Measurements from ENCODE around the gene EHD1. TPM values are rescaled to one million over a fixed set of nuclear protein-coding genes. Genes with fewer than 3 reads are reported as not detected.

Gene EHD1
- total RNA-seq, result 46.1 TPM
- polyA plus RNA-seq (ENCODE audit: insufficient read depth in 1 of 8, insufficient read length in 8 of 8, low replicate concordance in 1 of 8), result 100 to 1,000 TPM in 4 of 8 donors, 10 to 100 TPM in 4; 86.2 to 117 (median 96.7) TPM
- long read RNA-seq, donor 1, full-length matches to known transcripts, result 8 of 8 reads
- long read RNA-seq, donor 1, partial matches to known transcripts, result 0 of 8 reads
- long read RNA-seq, donor 1, other reads (novel, unspliced or antisense), result 0 of 8 reads
- long read RNA-seq, donor 2, full-length matches to known transcripts, result 2 of 2 reads
- long read RNA-seq, donor 2, partial matches to known transcripts, result 0 of 2 reads
- long read RNA-seq, donor 2, other reads (novel, unspliced or antisense), result 0 of 2 reads
- long read RNA-seq, donor 3, full-length matches to known transcripts, result 33 of 33 reads
- long read RNA-seq, donor 3, partial matches to known transcripts, result 0 of 33 reads
- long read RNA-seq, donor 3, other reads (novel, unspliced or antisense), result 0 of 33 reads
- long read RNA-seq, donor 4, full-length matches to known transcripts, result 16 of 16 reads
- long read RNA-seq, donor 4, partial matches to known transcripts, result 0 of 16 reads
- long read RNA-seq, donor 4, other reads (novel, unspliced or antisense), result 0 of 16 reads
- long read RNA-seq, donor 5, full-length matches to known transcripts, result 36 of 43 reads
- long read RNA-seq, donor 5, partial matches to known transcripts, result 7 of 43 reads
- long read RNA-seq, donor 5, other reads (novel, unspliced or antisense), result 0 of 43 reads
- long read RNA-seq, donor 6, full-length matches to known transcripts, result 31 of 128 reads
- long read RNA-seq, donor 6, partial matches to known transcripts, result 97 of 128 reads
- long read RNA-seq, donor 6, other reads (novel, unspliced or antisense), result 0 of 128 reads
- long read RNA-seq, donor 7, full-length matches to known transcripts, result 16 of 16 reads
- long read RNA-seq, donor 7, partial matches to known transcripts, result 0 of 16 reads
- long read RNA-seq, donor 7, other reads (novel, unspliced or antisense), result 0 of 16 reads
- long read RNA-seq, donor 8, full-length matches to known transcripts, result 3 of 3 reads
- long read RNA-seq, donor 8, partial matches to known transcripts, result 0 of 3 reads
- long read RNA-seq, donor 8, other reads (novel, unspliced or antisense), result 0 of 3 reads
- long read RNA-seq, donor 9, full-length matches to known transcripts, result 17 of 17 reads
- long read RNA-seq, donor 9, partial matches to known transcripts, result 0 of 17 reads
- long read RNA-seq, donor 9, other reads (novel, unspliced or antisense), result 0 of 17 reads
- long read RNA-seq, donor 10, full-length matches to known transcripts, result 16 of 16 reads
- long read RNA-seq, donor 10, partial matches to known transcripts, result 0 of 16 reads
- long read RNA-seq, donor 10, other reads (novel, unspliced or antisense), result 0 of 16 reads
- long read RNA-seq, donor 11, full-length matches to known transcripts, result 17 of 17 reads
- long read RNA-seq, donor 11, partial matches to known transcripts, result 0 of 17 reads
- long read RNA-seq, donor 11, other reads (novel, unspliced or antisense), result 0 of 17 reads

GRCh38 chr11:64878494-64879243 is at the start of gene EHD1:
TSS of gene EHD1 (minus strand) at chr11:64878621. CDS start at chr11:64878464, 157 bp downstream.
- Histone ChIP-seq H3K4me1 (ENCODE audit: control insufficient read depth, insufficient read depth, low read length) (peaks cover 47% of the 10 kb centered on the region), H3K27ac (ENCODE audit: low read length) (peak within 1 kb of the TSS; percentile 93), H3K9me3 (replicated peaks; ENCODE audit: control insufficient read depth, low read depth, low read length) (no peaks in the 10 kb centered on the region), H3K27me3 (ENCODE audit: control insufficient read depth, insufficient read depth, low read length) (no peaks in the 10 kb centered on the region), H3K4me3 (ENCODE audit: low read length) (peak within 1 kb of the TSS; percentile 84), H3K36me3 (ENCODE audit: control insufficient read depth, insufficient read depth, low read length) (peaks cover 6% of the 10 kb centered on the region)
- under 1% methylated on average over 50 of the region's 75 CpGs for WGBS (ENCODE audit: insufficient coverage)
- peak; percentile 99 for DNase-seq

- Histone ChIP-seq H3K27ac (ENCODE audit: low read length) (no peak overlapping the region), H3K4me3 (ENCODE audit: low read length) (no peak overlapping the region), H3K4me1 (ENCODE audit: control insufficient read depth, insufficient read depth, low read length) (peaks cover 25% of the 10 kb centered on the region), H3K9me3 (replicated peaks; ENCODE audit: control insufficient read depth, low read depth, low read length) (no peaks in the 10 kb centered on the region), H3K27me3 (ENCODE audit: control insufficient read depth, insufficient read depth, low read length) (no peaks in the 10 kb centered on the region), H3K36me3 (ENCODE audit: control insufficient read depth, insufficient read depth, low read length) (peaks cover 40% of the 10 kb centered on the region)
- WGBS (ENCODE audit: insufficient coverage), result 71% methylated on average over 20 of the region's 22 CpGs
- DNase-seq, result no peak
Measured at GRCh38 chr11:64926689-64927088, 48.3 kb upstream of the EHD1 start.

- H3K9me3 ChIP-seq (replicated peaks; ENCODE audit: control insufficient read depth, low read depth, low read length), result no peaks in the 10 kb centered on the region
- no peak for DNase-seq
- peaks cover 31% of the 10 kb centered on the region for H3K36me3 ChIP-seq (ENCODE audit: control insufficient read depth, insufficient read depth, low read length)
- H3K4me3 ChIP-seq (ENCODE audit: low read length), result peak overlapping the region; percentile 83
- H3K27ac ChIP-seq (ENCODE audit: low read length), result no peak overlapping the region
- H3K27me3 ChIP-seq (ENCODE audit: control insufficient read depth, insufficient read depth, low read length), result no peaks in the 10 kb centered on the region
- H3K4me1 ChIP-seq (ENCODE audit: control insufficient read depth, insufficient read depth, low read length), result peaks cover 25% of the 10 kb centered on the region
- WGBS (ENCODE audit: insufficient coverage), result 44% methylated on average over 18 of the region's 24 CpGs
Measured at GRCh38 chr11:64925536-64926436, 47.4 kb upstream of the EHD1 start.

GRCh38 chr11:64924910-64925284 is 46.5 kb upstream of the EHD1 start:
- H3K27ac ChIP-seq (ENCODE audit: low read length), result peak overlapping the region; percentile 96
- H3K27me3 ChIP-seq (ENCODE audit: control insufficient read depth, insufficient read depth, low read length), result no peaks in the 10 kb centered on the region
- WGBS (ENCODE audit: insufficient coverage), result 0% methylated on average over 13 of the region's 24 CpGs
- no peaks in the 10 kb centered on the region for H3K9me3 ChIP-seq (replicated peaks; ENCODE audit: control insufficient read depth, low read depth, low read length)
- peak overlapping the region; percentile 83 for H3K4me3 ChIP-seq (ENCODE audit: low read length)
- peaks cover 22% of the 10 kb centered on the region for H3K36me3 ChIP-seq (ENCODE audit: control insufficient read depth, insufficient read depth, low read length)
- H3K4me1 ChIP-seq (ENCODE audit: control insufficient read depth, insufficient read depth, low read length), result peaks cover 30% of the 10 kb centered on the region
- DNase-seq, result peak; percentile 45

GRCh38 chr11:64923944-64924909 is 45.8 kb upstream of the EHD1 start, which contains the start of gene PPP2R5B:
TSS of gene PPP2R5B (plus strand) at chr11:64924689. CDS start at chr11:64925735, 1,046 bp downstream.
- WGBS (ENCODE audit: insufficient coverage), result under 1% methylated on average over 36 of the region's 47 CpGs
- Histone ChIP-seq H3K4me3 (ENCODE audit: low read length) (peak within 1 kb of the TSS; percentile 83), H3K27me3 (ENCODE audit: control insufficient read depth, insufficient read depth, low read length) (no peaks in the 10 kb centered on the region), H3K9me3 (replicated peaks; ENCODE audit: control insufficient read depth, low read depth, low read length) (no peaks in the 10 kb centered on the region), H3K27ac (ENCODE audit: low read length) (peak within 1 kb of the TSS; percentile 96), H3K36me3 (ENCODE audit: control insufficient read depth, insufficient read depth, low read length) (peaks cover 21% of the 10 kb centered on the region), H3K4me1 (ENCODE audit: control insufficient read depth, insufficient read depth, low read length) (peaks cover 36% of the 10 kb centered on the region)
- DNase-seq, result peak; percentile 98

- H3K9me3 ChIP-seq (replicated peaks; ENCODE audit: control insufficient read depth, low read depth, low read length), result no peaks in the 10 kb centered on the region
- WGBS (ENCODE audit: insufficient coverage), result 87% methylated on average over 9 of the region's 11 CpGs
- H3K4me1 ChIP-seq (ENCODE audit: control insufficient read depth, insufficient read depth, low read length), result peaks cover 43% of the 10 kb centered on the region
- H3K4me3 ChIP-seq (ENCODE audit: low read length), result no peak overlapping the region
- peak; percentile 11 for DNase-seq
- H3K36me3 ChIP-seq (ENCODE audit: control insufficient read depth, insufficient read depth, low read length), result peaks cover 14% of the 10 kb centered on the region
- H3K27me3 ChIP-seq (ENCODE audit: control insufficient read depth, insufficient read depth, low read length), result no peaks in the 10 kb centered on the region
- peak overlapping the region; percentile 96 for H3K27ac ChIP-seq (ENCODE audit: low read length)
Measured at GRCh38 chr11:64923151-64923661, 44.8 kb upstream of the EHD1 start.

- no peaks in the 10 kb centered on the region for H3K36me3 ChIP-seq (ENCODE audit: control insufficient read depth, insufficient read depth, low read length)
- no peak for DNase-seq
- WGBS (ENCODE audit: insufficient coverage), result no CpG with 5 or more reads among the region's 3 CpGs
- no peaks in the 10 kb centered on the region for H3K9me3 ChIP-seq (replicated peaks; ENCODE audit: control insufficient read depth, low read depth, low read length)
- no peak overlapping the region for H3K27ac ChIP-seq (ENCODE audit: low read length)
- H3K4me1 ChIP-seq (ENCODE audit: control insufficient read depth, insufficient read depth, low read length), result peaks cover 51% of the 10 kb centered on the region
- H3K4me3 ChIP-seq (ENCODE audit: low read length), result no peak overlapping the region
- H3K27me3 ChIP-seq (ENCODE audit: control insufficient read depth, insufficient read depth, low read length), result no peaks in the 10 kb centered on the region
Measured at GRCh38 chr11:64921384-64921783, 43.0 kb upstream of the EHD1 start.

Measured in muscle of leg (tissue), 16 donors.